CD1c-positive myeloid dendritic cell (primary cell): ENCODE results near the gene AP4M1.

Experiments used
- DNase-seq: peaks from one replicate; pipeline ENCODE4 v3.0.0-alpha.2; 2016; ENCODE audit errors: extremely low spot score

Gene AP4M1

GRCh38 chr7:100101016-100101862, at the start of gene AP4M1, which contains the start of gene MCM7:
Gene AP4M1, plus strand, starts transcription at chr7:100101643. Its CDS starts 72 bp downstream, at chr7:100101715.
Gene MCM7, minus strand, starts transcription at chr7:100101397. Its CDS starts 103 bp downstream, at chr7:100101294.
- DNase-seq: peak; percentile 99

- DNase-seq: peak; percentile 52
These were observed 48.2 kb upstream of the AP4M1 start for GRCh38 chr7:100053215-100053614.

GRCh38 chr7:100057006-100057405, 44.4 kb upstream of the AP4M1 start:
- no peak for DNase-seq

- no peak for DNase-seq
These were observed 42.1 kb upstream of the AP4M1 start for GRCh38 chr7:100059251-100059739.

GRCh38 chr7:100061518-100062193, 39.8 kb upstream of the AP4M1 start:
- DNase-seq: no peak

GRCh38 chr7:100063376-100063775, 38.1 kb upstream of the AP4M1 start:
- no peak for DNase-seq

- DNase-seq: no peak
These were observed 37.3 kb upstream of the AP4M1 start for GRCh38 chr7:100064162-100064561.

GRCh38 chr7:100065452-100066186, 35.8 kb upstream of the AP4M1 start:
- no peak for DNase-seq

- DNase-seq: no peak
These were observed 34.5 kb upstream of the AP4M1 start for GRCh38 chr7:100066953-100067352.

GRCh38 chr7:100069991-100070390, 31.5 kb upstream of the AP4M1 start:
- DNase-seq: no peak

GRCh38 chr7:100071018-100071723, 30.3 kb upstream of the AP4M1 start:
- DNase-seq: no peak

- no peak for DNase-seq
These were observed 29.0 kb upstream of the AP4M1 start for GRCh38 chr7:100072462-100072861.

GRCh38 chr7:100074841-100075240, 26.6 kb upstream of the AP4M1 start:
- no peak for DNase-seq

GRCh38 chr7:100075418-100075817, 26.0 kb upstream of the AP4M1 start:
- no peak for DNase-seq

- no peak for DNase-seq
These were observed 24.2 kb upstream of the AP4M1 start for GRCh38 chr7:100077205-100077604.

- no peak for DNase-seq
These were observed 22.4 kb upstream of the AP4M1 start for GRCh38 chr7:100079024-100079560.

GRCh38 chr7:100080907-100081534, 20.4 kb upstream of the AP4M1 start:
- DNase-seq: peak; percentile 27

GRCh38 chr7:100081535-100082102, 19.8 kb upstream of the AP4M1 start, which contains the start of gene ZNF3:
Gene ZNF3, minus strand, starts transcription at chr7:100081723. Its CDS starts 4,366 bp downstream, at chr7:100077357.
- DNase-seq: peak; percentile 99

- no peak for DNase-seq
These were observed 18.5 kb upstream of the AP4M1 start for GRCh38 chr7:100082978-100083377.

- no peak for DNase-seq
These were observed 15.9 kb upstream of the AP4M1 start for GRCh38 chr7:100085515-100085914.
